Esophagus muscularis mucosa (tissue), 3 donors: ENCODE measurements around the gene CNGA2.

ENCODE experiments used
- POLR2A ChIP-seq: fragments of 450-650 bp; IDR thresholded peaks from one replicate; pipeline ENCODE4 v1.6.1; 2017; ENCODE audit warnings: antibody characterized with exemption, moderate library complexity, mild to moderate bottlenecking, low read depth
- POLR2AphosphoS5 ChIP-seq, 2 donors: sonication (generic); formaldehyde crosslinking; IDR thresholded peaks; one replicate each; pipeline ENCODE4 v1.6.1; 2017; ENCODE audit warnings: antibody characterized with exemption in 2 of 2
- TF ChIP-seq, protein P1 (sequence below), 3 experiments: fragments of 200-600 bp in 2 of 3; fragments of 450-650 bp in 1 of 3; sonication (generic) in 2 of 3; IDR thresholded peaks; one replicate each; pipeline ENCODE4 v1.5.1; 2017 to 2019; ENCODE audit warnings: antibody characterized with exemption in 3 of 3, mild to moderate bottlenecking in 2 of 3, moderate library complexity in 1 of 3

DNA sequence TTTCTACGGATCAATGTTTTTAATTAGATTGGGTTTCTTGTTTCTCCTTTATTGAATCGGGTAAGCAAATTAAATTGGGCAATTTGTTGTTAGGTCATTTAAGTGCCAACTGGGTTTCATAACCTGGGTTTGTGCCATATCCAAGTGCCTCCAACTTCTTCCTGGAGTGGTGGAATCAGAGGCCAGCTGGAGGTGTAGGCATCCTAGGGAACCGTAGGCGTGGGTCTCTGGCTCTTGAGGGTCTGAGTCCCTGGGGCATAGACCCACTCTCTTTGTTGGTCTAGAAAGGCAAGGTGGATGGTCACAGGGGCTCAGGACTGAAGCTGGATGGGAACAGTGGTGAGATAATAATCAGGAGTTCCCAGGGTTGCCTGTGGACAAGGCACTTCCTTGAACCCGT lies 18.3 kb downstream of the CNGA2 start:
- TF ChIP-seq POLR2A = no peak
- TF ChIP-seq, protein P1, sequence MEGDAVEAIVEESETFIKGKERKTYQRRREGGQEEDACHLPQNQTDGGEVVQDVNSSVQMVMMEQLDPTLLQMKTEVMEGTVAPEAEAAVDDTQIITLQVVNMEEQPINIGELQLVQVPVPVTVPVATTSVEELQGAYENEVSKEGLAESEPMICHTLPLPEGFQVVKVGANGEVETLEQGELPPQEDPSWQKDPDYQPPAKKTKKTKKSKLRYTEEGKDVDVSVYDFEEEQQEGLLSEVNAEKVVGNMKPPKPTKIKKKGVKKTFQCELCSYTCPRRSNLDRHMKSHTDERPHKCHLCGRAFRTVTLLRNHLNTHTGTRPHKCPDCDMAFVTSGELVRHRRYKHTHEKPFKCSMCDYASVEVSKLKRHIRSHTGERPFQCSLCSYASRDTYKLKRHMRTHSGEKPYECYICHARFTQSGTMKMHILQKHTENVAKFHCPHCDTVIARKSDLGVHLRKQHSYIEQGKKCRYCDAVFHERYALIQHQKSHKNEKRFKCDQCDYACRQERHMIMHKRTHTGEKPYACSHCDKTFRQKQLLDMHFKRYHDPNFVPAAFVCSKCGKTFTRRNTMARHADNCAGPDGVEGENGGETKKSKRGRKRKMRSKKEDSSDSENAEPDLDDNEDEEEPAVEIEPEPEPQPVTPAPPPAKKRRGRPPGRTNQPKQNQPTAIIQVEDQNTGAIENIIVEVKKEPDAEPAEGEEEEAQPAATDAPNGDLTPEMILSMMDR (IDR thresholded peaks at IDR 0.05) = no peak
- TF ChIP-seq POLR2AphosphoS5 (IDR thresholded peaks at IDR 0.05) = no peak
